ENCODE data around the gene CACNB2.

CACNB2 gene

GRCh38 chr10:18473424-18474117, 333.3 kb downstream of the CACNB2 start:
- no peaks in the 10 kb centered on the region for H3K4me1 Mint-ChIP-seq
- H3K4me3 Mint-ChIP-seq: no peak overlapping the region
- no peaks in the 10 kb centered on the region for H3K9me3 Mint-ChIP-seq
- H3K36me3 Mint-ChIP-seq (ENCODE audit: low read depth): no peaks in the 10 kb centered on the region
- no peak overlapping the region for H3K27ac Mint-ChIP-seq
- no peaks in the 10 kb centered on the region for H3K27me3 Mint-ChIP-seq (ENCODE audit: low read depth)
- TF ChIP-seq CTCF (IDR thresholded peaks at IDR 0.05; ENCODE audit: unreplicated experiment in 3 of 3): no peak

GRCh38 chr10:18474118-18474455, 333.9 kb downstream of the CACNB2 start:
- Mint-ChIP-seq H3K4me1 (no peaks in the 10 kb centered on the region), H3K9me3 (no peaks in the 10 kb centered on the region), H3K4me3 (no peak overlapping the region), H3K27ac (no peak overlapping the region), H3K36me3 (ENCODE audit: low read depth) (no peaks in the 10 kb centered on the region), H3K27me3 (ENCODE audit: low read depth) (no peaks in the 10 kb centered on the region)
- TF ChIP-seq CTCF (IDR thresholded peaks at IDR 0.05; ENCODE audit: unreplicated experiment in 3 of 3): no peak

GRCh38 chr10:18476076-18476647, 335.9 kb downstream of the CACNB2 start:
- Mint-ChIP-seq H3K27ac (no peak overlapping the region), H3K4me3 (no peak overlapping the region), H3K36me3 (ENCODE audit: low read depth) (no peaks in the 10 kb centered on the region), H3K4me1 (no peaks in the 10 kb centered on the region), H3K9me3 (no peaks in the 10 kb centered on the region), H3K27me3 (ENCODE audit: low read depth) (peaks cover 3% of the 10 kb centered on the region)
- TF ChIP-seq CTCF (IDR thresholded peaks at IDR 0.05; ENCODE audit: unreplicated experiment in 3 of 3): no peak

GRCh38 chr10:18478354-18478753, 338.1 kb downstream of the CACNB2 start:
- H3K27ac Mint-ChIP-seq: no peak overlapping the region
- peaks cover 3% of the 10 kb centered on the region for H3K27me3 Mint-ChIP-seq (ENCODE audit: low read depth)
- no peaks in the 10 kb centered on the region for H3K9me3 Mint-ChIP-seq
- no peaks in the 10 kb centered on the region for H3K36me3 Mint-ChIP-seq (ENCODE audit: low read depth)
- no peaks in the 10 kb centered on the region for H3K4me1 Mint-ChIP-seq
- H3K4me3 Mint-ChIP-seq: no peak overlapping the region
- TF ChIP-seq CTCF (IDR thresholded peaks at IDR 0.05; ENCODE audit: unreplicated experiment in 3 of 3): no peak

- no peaks in the 10 kb centered on the region for H3K36me3 Mint-ChIP-seq (ENCODE audit: low read depth)
- H3K27me3 Mint-ChIP-seq (ENCODE audit: low read depth): peaks cover 3% of the 10 kb centered on the region
- no peak overlapping the region for H3K27ac Mint-ChIP-seq
- no peaks in the 10 kb centered on the region for H3K9me3 Mint-ChIP-seq
- no peaks in the 10 kb centered on the region for H3K4me1 Mint-ChIP-seq
- H3K4me3 Mint-ChIP-seq: no peak overlapping the region
- no peak for TF ChIP-seq CTCF (IDR thresholded peaks at IDR 0.05; ENCODE audit: unreplicated experiment in 3 of 3)
These were observed 339.3 kb downstream of the CACNB2 start for GRCh38 chr10:18479502-18479901.
